GM12878 (cell line): ENCODE data around the gene FBXO3. TPM values are rescaled to one million over a fixed set of nuclear protein-coding genes. Genes with fewer than 3 reads are reported as not detected.

Source experiments
- ATAC-seq: fragments of 200-7000 bp; cut with Tn5 transposase; 3 replicates; pipeline ENCODE4 v1.9.1; 2020; ENCODE audit warnings: mild to moderate bottlenecking, moderate library complexity
- BruUV-seq: library from RNA; stranded (reverse); fragments of 400-500 nt; replicated peaks from 2 replicates; lab custom pipeline; 2021; lab: Mats Ljungman, UMichigan
- CTCF ChIA-PET: fragments of 300-600 bp; sonication (Branson Sonifier 250); formaldehyde crosslinking; extraction: SDS; loops from one replicate; lab custom pipeline; 2021; ENCODE audit warnings: inconsistent platforms; lab: Yijun Ruan, JAX
- POLR2A ChIA-PET: fragments of 350-600 bp; formaldehyde crosslinking; extraction: SDS; loops from one replicate; lab custom pipeline; 2021; ENCODE audit warnings: inconsistent platforms; lab: Charles Lee
- RAD21 ChIA-PET: fragments of 300-600 bp; sonication (Branson Sonifier 250); formaldehyde crosslinking; loops from one replicate; lab custom pipeline; 2023; ENCODE audit warnings: antibody characterized with exemption; ENCODE audit not compliant: unreplicated experiment; lab: Charles Lee
- SMC1A ChIA-PET: fragments of 300-600 bp; sonication (Branson Sonifier 250); formaldehyde crosslinking; loops from one replicate; lab custom pipeline; 2023; ENCODE audit not compliant: unreplicated experiment, uncharacterized antibody; lab: Charles Lee
- DNase-seq: peaks from one replicate; pipeline ENCODE4 v3.0.0-alpha.2; 2011; ENCODE audit warnings: low read depth, low spot score
- FAIRE-seq: peaks from 3 replicates; lab custom pipeline; 2011; peaks lifted over from hg19 to GRCh38; lab: Jason Lieb, UNC
- H2AFZ ChIP-seq: 2 replicates; pipeline ENCODE4 v1.6.0; 2011; ENCODE audit warnings: low read depth, low read length, control low read depth; ENCODE audit not compliant: control insufficient read depth
- H3K27ac ChIP-seq: 2 replicates; pipeline ENCODE4 v1.5.1; 2011; ENCODE audit warnings: control low read depth; ENCODE audit not compliant: control insufficient read depth, insufficient read depth
- H3K27me3 ChIP-seq, 2 experiments: replicated peaks in 1 of 2; 2 replicates each; pipeline versions ENCODE4 v1.6.0 to v1.6.1; 2011; ENCODE audit warnings: low read length in 1 of 2; ENCODE audit not compliant: control insufficient read depth in 2 of 2, insufficient read depth in 2 of 2
- H3K36me3 ChIP-seq, 2 experiments: 2 replicates each; pipeline ENCODE4 v1.5.1; 2011; ENCODE audit warnings: low read length in 1 of 2; ENCODE audit not compliant: control insufficient read depth in 2 of 2, insufficient read depth in 2 of 2
- H3K4me1 ChIP-seq: 2 replicates; pipeline ENCODE4 v1.6.1; 2011; ENCODE audit warnings: mild to moderate bottlenecking, low read length, moderate library complexity, mixed read lengths; ENCODE audit not compliant: control insufficient read depth, insufficient read depth
- H3K4me2 ChIP-seq: 2 replicates; pipeline ENCODE4 v1.6.0; 2011; ENCODE audit warnings: control low read depth; ENCODE audit not compliant: control insufficient read depth, insufficient read depth
- H3K4me3 ChIP-seq: fragments of 200-600 bp; sonication (generic); 2 replicates; pipeline ENCODE4 v1.5.1; 2016
- H3K79me2 ChIP-seq: 2 replicates; pipeline ENCODE4 v1.6.0; 2011; ENCODE audit warnings: low read length; ENCODE audit not compliant: control insufficient read depth, insufficient read depth
- H3K9ac ChIP-seq: 2 replicates; pipeline ENCODE4 v1.8.0; 2011; ENCODE audit warnings: low read length, control low read depth, mixed read lengths; ENCODE audit not compliant: control insufficient read depth, insufficient read depth
- H3K9me3 ChIP-seq: replicated peaks from 3 replicates; pipeline ENCODE4 v1.5.1; 2011; ENCODE audit warnings: mild to moderate bottlenecking, low read length; ENCODE audit not compliant: control insufficient read depth, insufficient read depth
- H4K20me1 ChIP-seq: 2 replicates; pipeline ENCODE4 v1.6.0; 2011; ENCODE audit not compliant: control insufficient read depth, insufficient read depth
- ATF7 ChIP-seq: fragments of 450-650 bp; IDR thresholded peaks from 2 replicates; pipeline ENCODE4 v1.6.1; 2016; ENCODE audit warnings: low read depth, mild to moderate bottlenecking
- EGR1 ChIP-seq, 2 experiments: IDR thresholded peaks; 1 replicate in 1 of 2; 2 replicates in 1 of 2; pipeline ENCODE4 v1.6.1; 2011 to 2012; ENCODE audit warnings: low read depth in 2 of 2, low read length in 2 of 2, borderline replicate concordance in 1 of 2, mild to moderate bottlenecking in 1 of 2, moderate library complexity in 1 of 2
- ESRRA ChIP-seq: IDR thresholded peaks from 2 replicates; pipeline ENCODE4 v1.6.1; 2012; ENCODE audit warnings: mild to moderate bottlenecking, low read length, improper control_type of control experiment
- HSF1 ChIP-seq: fragments of 150-350 bp; IDR thresholded peaks from 2 replicates; pipeline ENCODE4 v1.6.1; 2014; ENCODE audit warnings: mild to moderate bottlenecking, low read depth, low read length
- KDM1A ChIP-seq: fragments of 200-600 bp; sonication (generic); IDR thresholded peaks from 2 replicates; pipeline ENCODE4 v1.6.1; 2016; ENCODE audit warnings: borderline replicate concordance
- MEF2B ChIP-seq: fragments of 450-650 bp; IDR thresholded peaks from 2 replicates; pipeline ENCODE4 v1.6.1; 2018; ENCODE audit warnings: mild to moderate bottlenecking, moderate library complexity; ENCODE audit not compliant: partially characterized antibody, poor library complexity, severe bottlenecking
- MYB ChIP-seq: fragments of 150-350 bp; IDR thresholded peaks from 2 replicates; pipeline ENCODE4 v1.6.1; 2014; ENCODE audit warnings: mild to moderate bottlenecking, low read depth, low read length, borderline replicate concordance
- MYC ChIP-seq: IDR thresholded peaks from 2 replicates; pipeline ENCODE4 v1.6.1; 2011; ENCODE audit warnings: mild to moderate bottlenecking, low read length, moderate library complexity, inconsistent platforms; ENCODE audit not compliant: insufficient read depth, insufficient replicate concordance, insufficient read length, severe bottlenecking
- NR2C2 ChIP-seq: IDR thresholded peaks from 2 replicates; pipeline ENCODE4 v1.6.1; 2011; ENCODE audit warnings: borderline replicate concordance, low read depth; ENCODE audit not compliant: control insufficient read depth, insufficient read length
- NR2F1 ChIP-seq: fragments of 450-650 bp; conservative IDR thresholded peaks from 2 replicates; pipeline ENCODE4 v1.6.1; 2017; ENCODE audit warnings: mild to moderate bottlenecking
- SIN3A ChIP-seq: IDR thresholded peaks from 2 replicates; pipeline ENCODE4 v1.6.1; 2012; ENCODE audit warnings: low read depth, low read length, improper control_type of control experiment
- SP1 ChIP-seq: IDR thresholded peaks from one replicate; pipeline ENCODE4 v1.6.1; 2011; ENCODE audit warnings: low read depth, low read length
- TBL1XR1 ChIP-seq: IDR thresholded peaks from 2 replicates; pipeline ENCODE4 v1.6.1; 2012; ENCODE audit warnings: low read depth, low read length, improper control_type of control experiment
- ZBTB40 ChIP-seq: fragments of 450-650 bp; IDR thresholded peaks from 2 replicates; pipeline ENCODE4 v1.6.1; 2016; ENCODE audit warnings: mild to moderate bottlenecking, moderate library complexity, borderline replicate concordance
- whole genome bisulfite sequencing: methylation state at CpG from one replicate; pipeline ENCODE4 v1.1.6; 2016; ENCODE audit warnings: low lambda C conversion rate; ENCODE audit not compliant: insufficient replicate concordance, insufficient coverage; ENCODE audit errors: missing lambda C conversion rate; 5-methylcytosine and 5-hydroxymethylcytosine counted together
- in situ Hi-C: fragments of 300-500 bp; cut with MboI; formaldehyde crosslinking; loops from 9 replicates; pipeline ENCODE4 v1.14.3; 2018; ENCODE audit warnings: mixed read lengths
- intact Hi-C: fragments of 100-400 bp; cut with micrococcal nuclease; formaldehyde crosslinking; loops from one replicate; pipeline ENCODE4 v1.14.2; 2022; ENCODE audit not compliant: unreplicated experiment
- polyA plus RNA-seq, 11 experiments: library from polyadenylated mRNA; depleted of rRNA in 4 of 11; unstranded in 6 of 11; stranded (reverse) in 5 of 11; fragments of >200 nt; fragmentation: Nextera tagmentation in 4 of 11; fragmentation: Illumina TruSeq in 1 of 11; extraction: Ambion mirVana in 4 of 11; extraction: Trizol in 1 of 11; gene quantifications; 1 replicate in 1 of 11; 2 replicates in 10 of 11; pipeline versions ENCODE4 v1.2.1 to v1.2.3, GENCODE V29; 2011 to 2016; ENCODE audit warnings: inconsistent platforms in 2 of 11, missing spikeins in 2 of 11, low read depth in 1 of 11
- total RNA-seq, 4 experiments: library from RNA; depleted of rRNA in 3 of 4; stranded (reverse); fragments of >200 nt in 3 of 4; fragmentation: Illumina TruSeq in 1 of 4; extraction: Trizol in 1 of 4; gene quantifications; 2 replicates each; pipeline versions ENCODE4 v1.2.1 to v1.2.3, GENCODE V29; 2013 to 2021
- TF ChIP-seq, protein P1 (sequence below): fragments of 450-650 bp; IDR thresholded peaks from 2 replicates; pipeline ENCODE4 v1.6.1; 2017; ENCODE audit warnings: low read depth, mild to moderate bottlenecking, moderate library complexity

FBXO3 gene
- total and polyA plus RNA-seq, 10 of the 15 experiments (the other 5 are each of a cell fraction or from before 2014, with no cell fraction given) = 8.9 to 33.4 (median 13.8) TPM

GRCh38 chr11:33721426-33721825, 52.9 kb downstream of the FBXO3 start (continued):
- TF ChIP-seq ZBTB40 (no peak), MEF2B (no peak), SP1 (no peak), MYB (no peak), EGR1 (IDR thresholded peaks at IDR 0.05; ENCODE audit: borderline replicate concordance in 1 of 2, low read depth in 2 of 2, low read length in 2 of 2) (no peak), ESRRA (no peak)

DNA sequence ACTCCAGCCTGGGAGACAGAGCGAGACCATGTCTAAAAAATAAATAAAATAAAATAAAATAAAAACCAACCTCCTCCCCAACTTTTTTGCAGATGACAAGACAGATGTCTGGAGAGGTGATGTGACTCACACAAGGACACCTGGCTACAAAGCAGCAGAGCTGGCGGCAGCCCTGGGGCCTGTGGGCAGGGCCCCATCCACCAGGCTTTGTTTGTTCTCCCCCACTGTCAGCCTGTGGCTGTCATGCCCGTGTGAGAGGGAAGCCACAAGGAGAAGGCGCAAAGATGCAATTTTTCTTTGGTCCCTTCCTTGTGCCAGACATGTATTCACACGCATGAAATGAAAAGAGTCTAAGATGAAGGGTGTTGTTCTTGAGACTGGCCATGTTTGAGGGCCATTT, 54.7 kb downstream of the FBXO3 start:
- FAIRE-seq (no peak), DNase-seq (no peak), ATAC-seq (no peak)
- Histone ChIP-seq H3K36me3 (peaks cover 24 to 33% of the 10 kb centered on the region in 2 experiments; a peak in 3 of 4 replicates), H4K20me1 (peaks cover 2% of the 10 kb centered on the region; the same call in 1 of the 2 replicates), H3K9ac (no peak overlapping the region), H3K27ac (no peak overlapping the region), H3K27me3 (no peaks in the 10 kb centered on the region), H2AFZ (no peak overlapping the region), H3K4me1 (peaks cover 21% of the 10 kb centered on the region), H3K9me3 (no peaks in the 10 kb centered on the region), H3K4me3 (no peak overlapping the region), H3K4me2 (no peak overlapping the region), H3K79me2 (peaks cover 22% of the 10 kb centered on the region)
- ChIA-PET POLR2A (interaction anchor here (1.6 kb wide), 1 partner anchor 15 kb away, joined by 4 read pairs; no protein-coding TSS in a partner anchor), RAD21 (interaction anchor here (1.8 to 8.6 kb wide), 2 partner anchors 15 to 23 kb away, joined by 6 to 158 read pairs; no protein-coding TSS in a partner anchor), SMC1A (interaction anchor here (0.9 to 10.8 kb wide), 6 partner anchors 9 to 22 kb away, joined by 3 to 153 read pairs (median 3); partner anchors contain the start of gene CD59), CTCF (interaction anchor here (0.6 to 9.4 kb wide), 4 partner anchors 9 to 110 kb away, joined by 3 to 276 read pairs (median 4); no protein-coding TSS in a partner anchor)
- WGBS = 79% methylated on average over 5 of the region's 5 CpGs
- no peak for TF ChIP-seq NR2C2
- TF ChIP-seq KDM1A = no peak
- no peak for TF ChIP-seq MYB
- TF ChIP-seq HSF1 = no peak
- TF ChIP-seq ATF7 = no peak
- no peak for TF ChIP-seq SIN3A
- TF ChIP-seq, protein P1, sequence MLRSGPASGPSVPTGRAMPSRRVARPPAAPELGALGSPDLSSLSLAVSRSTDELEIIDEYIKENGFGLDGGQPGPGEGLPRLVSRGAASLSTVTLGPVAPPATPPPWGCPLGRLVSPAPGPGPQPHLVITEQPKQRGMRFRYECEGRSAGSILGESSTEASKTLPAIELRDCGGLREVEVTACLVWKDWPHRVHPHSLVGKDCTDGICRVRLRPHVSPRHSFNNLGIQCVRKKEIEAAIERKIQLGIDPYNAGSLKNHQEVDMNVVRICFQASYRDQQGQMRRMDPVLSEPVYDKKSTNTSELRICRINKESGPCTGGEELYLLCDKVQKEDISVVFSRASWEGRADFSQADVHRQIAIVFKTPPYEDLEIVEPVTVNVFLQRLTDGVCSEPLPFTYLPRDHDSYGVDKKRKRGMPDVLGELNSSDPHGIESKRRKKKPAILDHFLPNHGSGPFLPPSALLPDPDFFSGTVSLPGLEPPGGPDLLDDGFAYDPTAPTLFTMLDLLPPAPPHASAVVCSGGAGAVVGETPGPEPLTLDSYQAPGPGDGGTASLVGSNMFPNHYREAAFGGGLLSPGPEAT = no peak
- no peak for TF ChIP-seq MYC
- TF ChIP-seq NR2F1 = no peak
- TF ChIP-seq TBL1XR1 = no peak
- BruUV-seq = no TSS peak
- in situ Hi-C loops = no loop called here
- intact Hi-C loops = no loop called here
